T47D (cell line): ENCODE results near the gene PCBD1.

ENCODE experiments used
- DNase-seq, 2 experiments: peaks; one replicate each; pipeline versions ENCODE4 v3.0.0 to v3.0.0-alpha.2; 2011 to 2012; ENCODE audit warnings: low read depth in 1 of 2, low spot score in 1 of 2
- JUND ChIP-seq: IDR thresholded peaks from 2 replicates; pipeline ENCODE4 v1.6.1; 2012; ENCODE audit warnings: low read depth
- in situ Hi-C: cut with HindIII; loops from 2 replicates; pipeline ENCODE4 v1.10.0; 2016; ENCODE audit warnings: low sequenced_read_pairs, low pct_unique_long_range_greater_than_20kb

PCBD1 gene

DNA sequence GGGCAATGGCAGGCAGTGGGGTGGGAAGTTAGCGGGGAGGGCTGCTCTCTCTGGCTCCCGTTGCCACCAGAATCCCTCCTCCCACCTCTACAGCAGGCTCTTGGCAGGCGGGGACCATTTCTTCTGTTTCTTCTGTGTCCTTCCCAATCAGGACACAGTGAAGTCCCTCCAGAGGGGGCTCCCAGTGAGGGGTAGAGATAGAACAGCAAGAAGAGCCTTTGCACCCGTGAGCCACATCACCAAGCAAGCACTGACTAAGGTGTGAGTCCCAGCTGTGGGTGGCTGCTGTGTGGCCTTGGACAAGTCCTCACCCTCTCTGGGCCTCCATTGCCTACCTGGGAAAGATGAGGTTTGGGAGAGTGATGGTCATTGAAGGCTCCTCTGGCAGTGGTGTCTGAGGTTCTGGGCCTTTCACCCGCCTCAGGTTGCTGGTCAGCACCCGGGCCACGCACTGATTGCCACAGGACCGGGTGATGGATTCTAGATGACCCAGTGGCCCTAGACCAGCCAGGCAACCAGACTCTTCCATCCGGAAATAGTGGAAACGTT, 26.0 kb upstream of the PCBD1 start:
- DNase-seq, result no peak
- in situ Hi-C loops, result no loop called here
- TF ChIP-seq JUND, result no peak

DNA sequence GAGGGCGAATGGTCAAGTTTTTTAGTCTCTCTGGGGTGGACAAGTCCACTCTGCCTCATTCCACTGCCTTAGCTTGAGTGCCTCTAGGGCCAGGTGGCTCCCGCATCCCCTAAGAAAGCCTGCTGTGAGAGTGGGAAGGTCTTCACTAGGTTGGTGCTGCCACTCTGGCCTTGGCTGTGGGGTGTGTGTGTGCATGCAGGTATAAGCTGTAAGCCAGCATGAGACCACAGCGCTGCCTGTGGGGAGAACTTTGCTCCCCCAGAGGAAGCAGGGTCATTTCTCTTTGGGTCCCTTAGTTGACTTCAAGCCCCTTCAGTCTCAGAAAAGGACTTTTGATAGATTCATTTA, 25.5 kb upstream of the PCBD1 start:
- in situ Hi-C loops, result no loop called here
- TF ChIP-seq JUND, result no peak
- no peak for DNase-seq

- in situ Hi-C loops, result no loop called here
- TF ChIP-seq JUND, result no peak
- no peak for DNase-seq
Measured at GRCh38 chr10:70913191-70913892, 25.0 kb upstream of the PCBD1 start.

GRCh38 chr10:70912556-70912955, 24.2 kb upstream of the PCBD1 start:
- in situ Hi-C loops, result no loop called here
- no peak for TF ChIP-seq JUND
- no peak for DNase-seq

- in situ Hi-C loops, result no loop called here
- no peak for TF ChIP-seq JUND
- DNase-seq, result no peak
Measured at GRCh38 chr10:70911386-70911785, 23.0 kb upstream of the PCBD1 start.

- in situ Hi-C loops, result no loop called here
- DNase-seq, result no peak
- TF ChIP-seq JUND, result no peak
Measured at GRCh38 chr10:70910486-70911341, 22.3 kb upstream of the PCBD1 start.

DNA sequence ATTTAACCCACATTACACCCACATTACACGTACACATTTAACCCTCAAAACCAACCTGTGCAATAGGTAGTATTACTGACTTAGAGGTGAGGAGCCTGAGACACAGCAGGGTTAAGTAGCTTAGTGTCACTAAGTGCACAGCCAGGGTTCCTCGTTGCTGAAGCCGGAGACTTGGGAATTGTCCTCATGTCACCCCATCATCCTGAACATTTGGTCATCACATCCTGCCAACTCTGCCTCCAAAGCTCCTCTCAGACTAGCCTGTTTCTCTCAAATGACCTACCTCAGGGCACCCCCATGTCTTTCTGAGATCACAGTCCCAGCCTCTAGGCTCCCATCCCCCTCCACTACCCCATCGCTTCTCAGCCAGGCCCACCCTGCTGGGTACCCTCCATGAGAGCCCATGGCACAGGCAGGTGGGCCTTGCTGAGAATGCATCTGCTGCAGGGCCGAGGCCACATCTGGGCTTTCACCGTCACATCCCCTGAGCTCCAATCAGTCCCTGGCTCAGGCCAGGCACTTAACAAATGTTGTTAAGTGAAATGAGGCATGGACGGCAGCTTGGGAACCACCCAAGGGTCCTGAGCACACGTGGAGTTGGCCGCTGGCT, 21.1 kb upstream of the PCBD1 start:
- no peak for DNase-seq
- in situ Hi-C loops, result no loop called here

DNA sequence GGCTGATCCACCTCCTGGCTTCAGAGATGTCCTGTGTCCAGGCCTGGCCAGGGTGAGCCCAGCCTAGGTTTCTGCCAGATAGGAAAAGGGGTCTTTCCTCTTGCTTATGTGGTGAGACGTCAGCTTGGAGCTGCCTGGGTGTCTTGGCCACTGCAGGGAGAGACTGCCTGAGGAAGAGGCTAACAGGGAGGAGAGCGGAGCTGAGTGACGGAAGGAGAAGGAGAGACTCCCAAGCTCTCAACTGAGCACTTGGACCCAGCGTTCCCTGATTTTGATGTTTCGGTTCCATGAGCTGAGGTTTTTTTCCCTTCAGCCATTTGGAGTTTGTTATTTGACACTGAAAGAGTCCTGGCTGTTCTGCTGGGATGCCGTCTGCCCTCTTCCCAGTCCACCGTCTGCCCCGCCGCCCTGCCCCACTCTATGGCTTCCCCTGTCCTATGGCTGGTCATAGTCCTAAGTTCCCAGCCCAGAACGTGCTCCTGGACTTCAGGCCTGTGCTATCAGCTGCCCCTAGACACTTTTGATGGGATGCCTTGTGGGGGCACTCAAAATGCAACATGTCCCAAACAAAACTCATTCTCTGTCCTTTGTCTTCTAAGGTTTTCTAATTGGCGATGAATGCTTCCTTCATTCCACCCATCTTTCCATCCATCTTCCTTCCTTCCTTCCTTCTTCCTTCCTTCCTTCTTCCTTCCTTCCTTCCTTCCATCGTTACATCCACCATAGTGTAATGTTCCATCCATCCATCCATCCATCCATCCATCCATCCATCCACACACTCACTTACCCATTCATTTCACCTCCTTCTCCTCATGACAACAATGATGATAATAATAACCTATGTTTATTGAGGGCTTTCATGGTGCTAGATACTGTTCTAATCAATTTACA, 20.3 kb upstream of the PCBD1 start:
- in situ Hi-C loops, result no loop called here
- TF ChIP-seq JUND, result no peak
- DNase-seq, result no peak

More for the DNA sequence above, 21.1 kb upstream of the PCBD1 start:
- no peak for TF ChIP-seq JUND

- no peak for DNase-seq
- in situ Hi-C loops, result no loop called here
- no peak for TF ChIP-seq JUND
Measured at GRCh38 chr10:70907637-70908405, 19.5 kb upstream of the PCBD1 start.

DNA sequence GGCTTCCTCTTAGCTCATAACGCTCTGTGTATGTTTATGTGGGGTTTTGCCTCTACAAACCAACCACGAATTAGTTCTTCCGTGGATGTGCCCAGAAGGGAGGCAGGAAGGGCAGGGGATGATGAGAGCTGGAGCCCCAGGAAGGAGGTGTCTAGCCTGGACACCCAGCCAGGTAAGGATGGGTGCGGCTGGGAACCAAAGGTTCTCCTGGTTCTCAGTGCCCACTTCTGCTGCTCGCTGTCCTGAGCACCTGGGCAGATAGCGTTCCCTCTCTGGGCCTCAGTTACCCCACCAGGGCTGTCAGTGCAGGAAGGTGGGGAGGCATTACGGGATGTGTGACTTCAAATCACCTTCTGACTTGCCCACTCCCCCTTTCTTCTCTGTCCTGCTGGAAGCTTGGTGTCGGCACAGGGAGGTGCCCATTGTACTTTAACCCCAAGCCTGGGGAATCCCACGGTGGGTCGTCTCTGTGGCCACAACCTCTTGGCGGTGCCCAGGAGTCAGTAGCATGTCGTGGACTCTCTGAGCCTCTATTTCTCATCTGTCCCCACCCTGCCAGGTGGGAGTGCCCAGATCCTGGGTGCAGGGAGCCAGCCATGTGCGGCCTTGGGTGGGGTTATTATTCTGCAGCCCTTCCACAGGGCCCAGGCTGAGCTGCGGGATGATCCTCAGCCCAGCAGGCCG, 18.7 kb upstream of the PCBD1 start:
- no peak for TF ChIP-seq JUND
- no peak for DNase-seq
- in situ Hi-C loops, result no loop called here
